Motor neuron (in vitro differentiated cells): ENCODE results near the gene PCDHGA1. TPM values are rescaled to one million over a fixed set of nuclear protein-coding genes. Genes with fewer than 3 reads are reported as not detected.

Experiments
- ATAC-seq, 8 experiments: fragments of 200-7000 bp; cut with Tn5 transposase; replicated peaks in 6 of 8; 2 replicates each; pipeline ENCODE4 v1.8.0; 2021; ENCODE audit warnings: mild to moderate bottlenecking in 8 of 8, moderate library complexity in 8 of 8
- H3K27ac ChIP-seq, 2 donors: fragments of 250-450 bp; sonication (Bioruptor Pico); 2 replicates each; pipeline ENCODE4 v1.9.0; 2021; ENCODE audit warnings: antibody characterized with exemption in 2 of 2, mild to moderate bottlenecking in 2 of 2, moderate library complexity in 1 of 2
- H3K4me1 ChIP-seq, 2 donors: fragments of 250-450 bp; sonication (Bioruptor Pico); replicated peaks in 1 of 2; 2 replicates each; pipeline ENCODE4 v1.6.1; 2021; ENCODE audit warnings: antibody characterized with exemption in 2 of 2, mild to moderate bottlenecking in 2 of 2, moderate library complexity in 1 of 2
- H3K4me3 ChIP-seq, 5 donors: fragments of 250-450 bp; sonication (Bioruptor Pico); 2 replicates each; pipeline ENCODE4 v1.9.0; 2021; ENCODE audit warnings: antibody characterized with exemption in 5 of 5, mild to moderate bottlenecking in 5 of 5, moderate library complexity in 4 of 5
- WGBS, 10 experiments: fragments of 450-650 bp; shearing (Covaris generic); methylation state at CpG; one replicate each; pipeline ENCODE4 v1.0.0; 2022; 5-methylcytosine and 5-hydroxymethylcytosine counted together
- in situ Hi-C, 9 experiments: fragments of 400-800 bp; cut with MboI; loops; one replicate each; pipeline ENCODE4 v1.15.0; 2021; ENCODE audit warnings: low sequenced_read_pairs in 9 of 9, low pct_unique_long_range_greater_than_20kb in 2 of 9; ENCODE audit not compliant: unreplicated experiment in 9 of 9
- total RNA-seq, 8 experiments: library from RNA; unstranded; fragments of 300-600 nt; gene quantifications; 2 replicates each; pipeline versions ENCODE4 v1.2.3 to v1.2.4, GENCODE V29; 2022

PCDHGA1 gene
- total RNA-seq, 8 experiments from 2014 or later: 0.23 to 1.3 (median 0.79) TPM

DNA sequence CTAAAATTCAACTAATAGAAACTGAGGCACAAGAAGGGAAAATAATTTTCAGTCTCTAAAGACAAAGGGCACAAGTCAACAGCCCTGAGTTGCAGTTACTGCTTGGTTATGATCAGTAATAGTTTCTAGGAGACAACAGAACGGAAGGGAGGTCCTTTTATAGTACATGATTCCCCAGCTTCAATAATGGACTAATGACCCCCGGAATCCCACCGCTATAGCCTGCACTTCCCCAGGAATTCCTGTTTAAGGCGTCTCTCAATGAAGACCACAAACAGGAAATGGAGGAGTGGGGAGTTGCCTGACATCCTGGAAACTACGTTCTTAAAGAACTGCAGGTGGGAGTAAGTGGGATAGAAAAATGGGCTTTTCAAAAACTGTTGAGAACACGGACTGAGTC is 227.8 kb downstream of the PCDHGA1 start:
- peak overlapping the region in 2 of 5 donors; percentile 16 to 17 for H3K4me3 ChIP-seq

GRCh38 chr5:141559461-141559860 is 229.1 kb downstream of the PCDHGA1 start:
- no peak overlapping the region for H3K27ac ChIP-seq
- in situ Hi-C loops: loop anchor here in 8 of 9 experiments (25.0 kb wide), 5 partner anchors 147 to 747 kb away; partner anchors contain the start of genes PCDHB10 (in 4 of the 8), PCDHB11 (in 4 of the 8), PCDHB16 (in 4 of the 8) and PCDHB8 (in 4 of the 8)
- peak in 2 of 8 experiments; percentile 11 to 30 for ATAC-seq

More for the DNA sequence above, 227.8 kb downstream of the PCDHGA1 start:
- WGBS, 10 experiments: 15 to 100% (median 60%) methylated on average over 1 to 6 of the region's 6 CpGs; no CpG with 5 or more reads in 2 of the 10 experiments
- in situ Hi-C loops: loop anchor here in 8 of 9 experiments (25.0 kb wide), 5 partner anchors 146 to 746 kb away; partner anchors contain the start of genes PCDHB10 (in 4 of the 8), PCDHB11 (in 4 of the 8), PCDHB16 (in 4 of the 8) and PCDHB8 (in 4 of the 8)
- H3K27ac ChIP-seq: no peak overlapping the region
- peaks cover 18 to 19% of the 10 kb centered on the region in 2 donors for H3K4me1 ChIP-seq
- ATAC-seq: peak in 2 of 8 experiments; percentile 6 to 9

GRCh38 chr5:141560151-141560550 is 229.8 kb downstream of the PCDHGA1 start:
- peaks cover 18 to 19% of the 10 kb centered on the region in 2 donors for H3K4me1 ChIP-seq
- in situ Hi-C loops: loop anchor here (10.0 to 25.0 kb wide), 6 partner anchors 145 to 748 kb away; partner anchors contain the start of genes PCDHB10 (in 4 of the 9), PCDHB11 (in 4 of the 9), PCDHB16 (in 4 of the 9) and PCDHB8 (in 4 of the 9)
- H3K27ac ChIP-seq: peak overlapping the region; percentile 92 to 97
- peak in 1 of 8 experiments; percentile 3 for ATAC-seq
- H3K4me3 ChIP-seq: peak overlapping the region in 4 of 5 donors; percentile 15 to 22 (median 19)

More at GRCh38 chr5:141559461-141559860, 229.1 kb downstream of the PCDHGA1 start:
- Histone ChIP-seq H3K4me3 (no peak overlapping the region), H3K4me1 (peaks cover 18 to 19% of the 10 kb centered on the region in 2 donors)

- in situ Hi-C loops: loop anchor here (10.0 to 25.0 kb wide), 6 partner anchors 146 to 749 kb away; partner anchors contain the start of genes PCDHB10 (in 4 of the 9), PCDHB11 (in 4 of the 9), PCDHB16 (in 4 of the 9) and PCDHB8 (in 4 of the 9)
- Histone ChIP-seq H3K4me3 (peak overlapping the region; percentile 15 to 22 (median 18)), H3K4me1 (peaks cover 18 to 19% of the 10 kb centered on the region in 2 donors), H3K27ac (peak overlapping the region; percentile 92 to 97)
- WGBS, 10 experiments: 0 to 100% (median 29%) methylated on average over 1 to 7 of the region's 9 CpGs
- ATAC-seq: peak; percentile 50 to 93 (median 83)
These were observed 230.6 kb downstream of the PCDHGA1 start for GRCh38 chr5:141560725-141561483.

Other genes starting within 250 kb of the PCDHGA1 start
- gene PCDHB2, start 235.9 kb upstream of the PCDHGA1 start, total RNA-seq: 10 to 100 TPM in 5 of 8 experiments, 1 to 10 TPM in 2, under 1 TPM in 1; 0.36 to 45.7 (median 10.3) TPM
- gene PCDHB3, start 230.0 kb upstream of the PCDHGA1 start, total RNA-seq: 1 to 10 TPM in 7 of 8 experiments, not detected in 1; 1.6 to 7.6 (median 2.8) TPM
- 1 to 10 TPM in 4 of 8 experiments, under 1 TPM in 4; 0.20 to 2.0 (median 1.2) TPM for gene PCDHB4, start 208.7 kb upstream of the PCDHGA1 start, total RNA-seq
- 10 to 100 TPM in 3 of 8 experiments, 1 to 10 TPM in 1, under 1 TPM in 3, not detected in 1; 0.27 to 51.6 (median 8.5) TPM for gene PCDHB5, start 195.3 kb upstream of the PCDHGA1 start, total RNA-seq
- 1 to 10 TPM in 4 of 8 experiments, under 1 TPM in 3, not detected in 1; 0.28 to 2.8 (median 2.3) TPM for gene PCDHB6, start 180.5 kb upstream of the PCDHGA1 start, total RNA-seq
- gene PCDHB7, start 157.9 kb upstream of the PCDHGA1 start, total RNA-seq: 1 to 10 TPM in 3 of 8 experiments, under 1 TPM in 5; 0.20 to 2.0 (median 0.50) TPM
- 1 to 10 TPM in 4 of 8 experiments, under 1 TPM in 4; 0.11 to 4.4 (median 1.8) TPM for gene PCDHB8, start 152.7 kb upstream of the PCDHGA1 start, total RNA-seq
- gene PCDHB16, start 148.1 kb upstream of the PCDHGA1 start, total RNA-seq: 1 to 10 TPM in 5 of 8 experiments, under 1 TPM in 3; 0.25 to 3.4 (median 1.8) TPM
- gene PCDHB9, start 143.4 kb upstream of the PCDHGA1 start, total RNA-seq: 10 to 100 TPM in 1 of 8 experiments, 1 to 10 TPM in 6, under 1 TPM in 1; 0.72 to 10.1 (median 2.3) TPM
- 10 to 100 TPM in 1 of 8 experiments, 1 to 10 TPM in 4, under 1 TPM in 3; 0.20 to 25.4 (median 5.5) TPM for gene PCDHB10, start 138.2 kb upstream of the PCDHGA1 start, total RNA-seq
- gene PCDHB11, start 130.9 kb upstream of the PCDHGA1 start, total RNA-seq: 1 to 10 TPM in 6 of 8 experiments, under 1 TPM in 2; 0.46 to 6.1 (median 3.4) TPM
- 1 to 10 TPM in 5 of 8 experiments, under 1 TPM in 3; 0.31 to 8.9 (median 2.9) TPM for gene PCDHB12, start 121.8 kb upstream of the PCDHGA1 start, total RNA-seq
- 1 to 10 TPM in 7 of 8 experiments, under 1 TPM in 1; 0.25 to 6.7 (median 2.9) TPM for gene PCDHB13, start 116.6 kb upstream of the PCDHGA1 start, total RNA-seq
- gene PCDHB14, start 107.2 kb upstream of the PCDHGA1 start, total RNA-seq: 10 to 100 TPM in 1 of 8 experiments, 1 to 10 TPM in 7; 1.2 to 16.7 (median 6.5) TPM
- gene PCDHB15, start 85.1 kb upstream of the PCDHGA1 start, total RNA-seq: 1 to 10 TPM in 6 of 8 experiments, under 1 TPM in 2; 0.25 to 8.6 (median 3.5) TPM
- 1 to 10 TPM in 1 of 8 experiments, under 1 TPM in 5, not detected in 2; 0.14 to 1.4 (median 0.54) TPM for gene SLC25A2, start 26.5 kb upstream of the PCDHGA1 start, total RNA-seq
- gene TAF7, start 9.7 kb upstream of the PCDHGA1 start, total RNA-seq: 100 to 1,000 TPM in 2 of 8 experiments, 10 to 100 TPM in 6; 58.8 to 118 (median 71.3) TPM
- 1 to 10 TPM in 2 of 8 experiments, under 1 TPM in 6; 0.16 to 1.5 (median 0.34) TPM for gene PCDHGA2, start 8.2 kb downstream of the PCDHGA1 start, total RNA-seq
- 10 to 100 TPM in 1 of 8 experiments, 1 to 10 TPM in 1, under 1 TPM in 6; 0.05 to 32.1 (median 0.65) TPM for gene PCDHGA3, start 13.3 kb downstream of the PCDHGA1 start, total RNA-seq
- gene PCDHGB1, start 19.6 kb downstream of the PCDHGA1 start, total RNA-seq: 1 to 10 TPM in 3 of 8 experiments, under 1 TPM in 5; 0.33 to 4.4 (median 0.83) TPM
- 1 to 10 TPM in 5 of 8 experiments, under 1 TPM in 3; 0.22 to 3.2 (median 1.4) TPM for gene PCDHGA4, start 24.5 kb downstream of the PCDHGA1 start, total RNA-seq
- 10 to 100 TPM in 1 of 8 experiments, 1 to 10 TPM in 2, under 1 TPM in 5; 0.41 to 10.7 (median 0.83) TPM for gene PCDHGB2, start 29.5 kb downstream of the PCDHGA1 start, total RNA-seq
- gene PCDHGA5, start 33.6 kb downstream of the PCDHGA1 start, total RNA-seq: 1 to 10 TPM in 2 of 8 experiments, under 1 TPM in 6; 0.16 to 5.2 (median 0.50) TPM
- gene PCDHGB3, start 39.7 kb downstream of the PCDHGA1 start, total RNA-seq: 1 to 10 TPM in 3 of 8 experiments, under 1 TPM in 5; 0.22 to 6.5 (median 0.59) TPM
- gene PCDHGA6, start 43.4 kb downstream of the PCDHGA1 start, total RNA-seq: 1 to 10 TPM in 4 of 8 experiments, under 1 TPM in 4; 0.11 to 6.9 (median 0.88) TPM
- 1 to 10 TPM in 2 of 8 experiments, under 1 TPM in 6; 0.16 to 5.8 (median 0.52) TPM for gene PCDHGA7, start 52.2 kb downstream of the PCDHGA1 start, total RNA-seq
- 10 to 100 TPM in 1 of 8 experiments, 1 to 10 TPM in 5, under 1 TPM in 2; 0.22 to 92.9 (median 1.4) TPM for gene PCDHGB4, start 57.2 kb downstream of the PCDHGA1 start, total RNA-seq
- gene PCDHGA8, start 62.1 kb downstream of the PCDHGA1 start, total RNA-seq: 1 to 10 TPM in 2 of 8 experiments, under 1 TPM in 6; 0.11 to 5.7 (median 0.57) TPM
- gene PCDHGB5, start 67.4 kb downstream of the PCDHGA1 start, total RNA-seq: 10 to 100 TPM in 1 of 8 experiments, 1 to 10 TPM in 3, under 1 TPM in 4; 0.05 to 11.4 (median 0.83) TPM
- gene PCDHGA9, start 72.3 kb downstream of the PCDHGA1 start, total RNA-seq: 1 to 10 TPM in 4 of 8 experiments, under 1 TPM in 4; 0.22 to 5.5 (median 1.3) TPM
- 10 to 100 TPM in 5 of 8 experiments, 1 to 10 TPM in 3; 1.1 to 46.7 (median 31.5) TPM for gene PCDHGB6, start 77.5 kb downstream of the PCDHGA1 start, total RNA-seq
- 1 to 10 TPM; 2.1 to 7.6 (median 4.4) TPM for gene PCDHGA10, start 82.5 kb downstream of the PCDHGA1 start, total RNA-seq
- 10 to 100 TPM in 2 of 8 experiments, 1 to 10 TPM in 6; 4.7 to 31.4 (median 9.2) TPM for gene PCDHGB7, start 87.2 kb downstream of the PCDHGA1 start, total RNA-seq
- 1 to 10 TPM; 1.3 to 8.8 (median 3.8) TPM for gene PCDHGA11, start 90.5 kb downstream of the PCDHGA1 start, total RNA-seq
- gene PCDHGA12, start 100.0 kb downstream of the PCDHGA1 start, total RNA-seq: 10 to 100 TPM in 1 of 8 experiments, 1 to 10 TPM in 7; 1.0 to 16.1 (median 1.5) TPM
- gene PCDHGC3, start 145.5 kb downstream of the PCDHGA1 start, total RNA-seq: 10 to 100 TPM; 15.4 to 73.0 (median 26.0) TPM
- 1 to 10 TPM in 5 of 8 experiments, under 1 TPM in 3; 0.46 to 6.7 (median 4.8) TPM for gene PCDHGC4, start 154.5 kb downstream of the PCDHGA1 start, total RNA-seq
- gene PCDHGC5, start 158.6 kb downstream of the PCDHGA1 start, total RNA-seq: 1 to 10 TPM in 4 of 8 experiments, under 1 TPM in 4; 0.31 to 4.1 (median 1.1) TPM